ENCODE measurements around the gene B9D2. TPM values are rescaled to one million over a fixed set of nuclear protein-coding genes. Genes with fewer than 3 reads are reported as not detected.
"Not testable (repeated sequence)": the region's sequence is repeated elsewhere in the genome, so short reads cannot be mapped to it uniquely, and the experiment has no call there.

Gene B9D2
- total RNA-seq, 1 experiment from 2014 or later, result 7.6 TPM

GRCh38 chr19:41398050-41398418, 34.1 kb upstream of the B9D2 start:
- H4K20me1 ChIP-seq (ENCODE audit: insufficient read depth, low read depth, low read length), result 0 out of 2 replicates have a peak, but pooled peaks cover 8% of the 10 kb centered on the region
- peaks cover 28% of the 10 kb centered on the region for H3K4me1 ChIP-seq (ENCODE audit: low read length)
- no peaks in the 10 kb centered on the region for H3K9me3 ChIP-seq (ENCODE audit: low read length)
- peaks cover 78% of the 10 kb centered on the region for H3K79me2 ChIP-seq (ENCODE audit: low read length)
- H3K27me3 ChIP-seq (ENCODE audit: low read length), result no peaks in the 10 kb centered on the region
- H3K4me3 ChIP-seq (ENCODE audit: low read length), result peak overlapping the region; percentile 99
- H3K9ac ChIP-seq (ENCODE audit: low read length), result peak overlapping the region; percentile 97
- peak overlapping the region; percentile 87 for H3K4me2 ChIP-seq (ENCODE audit: low read depth, low read length, poor library complexity, severe bottlenecking)
- peak overlapping the region; percentile 68 for H2AFZ ChIP-seq (ENCODE audit: low read length)
- H3K27ac ChIP-seq (ENCODE audit: low read length), result peak overlapping the region; percentile 87; the same call in 1 of the 2 replicates
- H3K9me2 ChIP-seq (replicated peaks; ENCODE audit: insufficient read depth, low read length), result no peaks in the 10 kb centered on the region
- DNase-seq, result peak; percentile 63
- no peaks in the 10 kb centered on the region for H3K36me3 ChIP-seq (ENCODE audit: insufficient read depth, low read length)

- H3K9me3 ChIP-seq (ENCODE audit: low read length), result no peaks in the 10 kb centered on the region
- peak within 1 kb of the TSS; percentile 68 for H2AFZ ChIP-seq (ENCODE audit: low read length)
- H3K27ac ChIP-seq (ENCODE audit: low read length), result peak within 1 kb of the TSS; percentile 87
- no peaks in the 10 kb centered on the region for H3K27me3 ChIP-seq (ENCODE audit: low read length)
- no peaks in the 10 kb centered on the region for H3K9me2 ChIP-seq (replicated peaks; ENCODE audit: insufficient read depth, low read length)
- H3K9ac ChIP-seq (ENCODE audit: low read length), result peak within 1 kb of the TSS; percentile 97
- H3K4me2 ChIP-seq (ENCODE audit: low read depth, low read length, poor library complexity, severe bottlenecking), result peak within 1 kb of the TSS; percentile 87
- H3K4me3 ChIP-seq (ENCODE audit: low read length), result peak within 1 kb of the TSS; percentile 99
- 0 out of 2 replicates have a peak, but pooled peaks cover 8% of the 10 kb centered on the region for H4K20me1 ChIP-seq (ENCODE audit: insufficient read depth, low read depth, low read length)
- DNase-seq, result peak; percentile 100
- H3K79me2 ChIP-seq (ENCODE audit: low read length), result peaks cover 78% of the 10 kb centered on the region
- H3K36me3 ChIP-seq (ENCODE audit: insufficient read depth, low read length), result no peaks in the 10 kb centered on the region; the same call in 1 of the 2 replicates
- H3K4me1 ChIP-seq (ENCODE audit: low read length), result peaks cover 28% of the 10 kb centered on the region
Measured at GRCh38 chr19:41397086-41398049, 33.4 kb upstream of the B9D2 start, which contains the start of the genes BCKDHA and EXOSC5. Gene BCKDHA, plus strand, starts transcription at chr19:41397818. Its CDS starts 10 bp downstream, at chr19:41397828. Gene EXOSC5, minus strand, starts transcription at chr19:41397359. Its CDS starts 31 bp downstream, at chr19:41397328.

GRCh38 chr19:41395355-41395754, 31.4 kb upstream of the B9D2 start:
- Histone ChIP-seq H3K27me3 (ENCODE audit: low read length) (no peaks in the 10 kb centered on the region), H3K4me3 (ENCODE audit: low read length) (peak overlapping the region; percentile 99; the same call in 1 of the 2 replicates), H3K9me2 (replicated peaks; ENCODE audit: insufficient read depth, low read length) (no peaks in the 10 kb centered on the region), H3K4me1 (ENCODE audit: low read length) (peaks cover 28% of the 10 kb centered on the region), H2AFZ (ENCODE audit: low read length) (no peak overlapping the region), H3K27ac (ENCODE audit: low read length) (no peak overlapping the region), H3K36me3 (ENCODE audit: insufficient read depth, low read length) (peaks cover 5% of the 10 kb centered on the region), H3K4me2 (ENCODE audit: low read depth, low read length, poor library complexity, severe bottlenecking) (peak overlapping the region; percentile 78), H3K9ac (ENCODE audit: low read length) (peak overlapping the region; percentile 78), H4K20me1 (ENCODE audit: insufficient read depth, low read depth, low read length) (0 out of 2 replicates have a peak, but pooled peaks cover 8% of the 10 kb centered on the region), H3K79me2 (ENCODE audit: low read length) (peaks cover 65% of the 10 kb centered on the region), H3K9me3 (ENCODE audit: low read length) (no peaks in the 10 kb centered on the region)
- DNase-seq, result no peak

- Histone ChIP-seq H3K4me1 (ENCODE audit: low read length) (peaks cover 16% of the 10 kb centered on the region), H3K27ac (ENCODE audit: low read length) (no peak overlapping the region), H3K79me2 (ENCODE audit: low read length) (peaks cover 44% of the 10 kb centered on the region), H3K4me3 (ENCODE audit: low read length) (no peak overlapping the region), H2AFZ (ENCODE audit: low read length) (no peak overlapping the region), H3K27me3 (ENCODE audit: low read length) (no peaks in the 10 kb centered on the region), H4K20me1 (ENCODE audit: insufficient read depth, low read depth, low read length) (0 out of 2 replicates have a peak, but pooled peaks cover 8% of the 10 kb centered on the region), H3K36me3 (ENCODE audit: insufficient read depth, low read length) (peaks cover 14% of the 10 kb centered on the region), H3K9me2 (replicated peaks; ENCODE audit: insufficient read depth, low read length) (no peaks in the 10 kb centered on the region), H3K9me3 (ENCODE audit: low read length) (no peaks in the 10 kb centered on the region), H3K4me2 (ENCODE audit: low read depth, low read length, poor library complexity, severe bottlenecking) (no peak overlapping the region), H3K9ac (ENCODE audit: low read length) (no peak overlapping the region)
- DNase-seq, result no peak
Measured at GRCh38 chr19:41392775-41393174, 28.8 kb upstream of the B9D2 start.

GRCh38 chr19:41391618-41392017, 27.7 kb upstream of the B9D2 start:
- H4K20me1 ChIP-seq (ENCODE audit: insufficient read depth, low read depth, low read length), result 0 out of 2 replicates have a peak, but pooled peaks cover 8% of the 10 kb centered on the region
- no peak overlapping the region for H3K4me3 ChIP-seq (ENCODE audit: low read length)
- H3K9me3 ChIP-seq (ENCODE audit: low read length), result no peaks in the 10 kb centered on the region
- H3K36me3 ChIP-seq (ENCODE audit: insufficient read depth, low read length), result peaks cover 14% of the 10 kb centered on the region
- no peaks in the 10 kb centered on the region for H3K9me2 ChIP-seq (replicated peaks; ENCODE audit: insufficient read depth, low read length)
- no peaks in the 10 kb centered on the region for H3K27me3 ChIP-seq (ENCODE audit: low read length)
- DNase-seq, result no peak
- peaks cover 16% of the 10 kb centered on the region for H3K4me1 ChIP-seq (ENCODE audit: low read length)
- H2AFZ ChIP-seq (ENCODE audit: low read length), result no peak overlapping the region
- H3K4me2 ChIP-seq (ENCODE audit: low read depth, low read length, poor library complexity, severe bottlenecking), result no peak overlapping the region
- H3K79me2 ChIP-seq (ENCODE audit: low read length), result peaks cover 36% of the 10 kb centered on the region
- no peak overlapping the region for H3K27ac ChIP-seq (ENCODE audit: low read length)
- no peak overlapping the region for H3K9ac ChIP-seq (ENCODE audit: low read length)

GRCh38 chr19:41386442-41386841, 22.5 kb upstream of the B9D2 start:
- Histone ChIP-seq H3K27ac (ENCODE audit: low read length) (no peak overlapping the region), H3K79me2 (ENCODE audit: low read length) (no peaks in the 10 kb centered on the region), H3K4me1 (ENCODE audit: low read length) (no peaks in the 10 kb centered on the region), H4K20me1 (ENCODE audit: insufficient read depth, low read depth, low read length) (no peaks in the 10 kb centered on the region), H3K27me3 (ENCODE audit: low read length) (no peaks in the 10 kb centered on the region), H3K9ac (ENCODE audit: low read length) (no peak overlapping the region), H3K9me2 (replicated peaks; ENCODE audit: insufficient read depth, low read length) (no peaks in the 10 kb centered on the region), H3K9me3 (ENCODE audit: low read length) (no peaks in the 10 kb centered on the region), H2AFZ (ENCODE audit: low read length) (no peak overlapping the region), H3K36me3 (ENCODE audit: insufficient read depth, low read length) (peaks cover 9% of the 10 kb centered on the region; the same call in 1 of the 2 replicates), H3K4me3 (ENCODE audit: low read length) (no peak overlapping the region), H3K4me2 (ENCODE audit: low read depth, low read length, poor library complexity, severe bottlenecking) (no peak overlapping the region)
- no peak for DNase-seq

- H3K9me3 ChIP-seq (ENCODE audit: low read length), result no peaks in the 10 kb centered on the region
- H3K4me2 ChIP-seq (ENCODE audit: low read depth, low read length, poor library complexity, severe bottlenecking), result no peak overlapping the region
- H3K79me2 ChIP-seq (ENCODE audit: low read length), result no peaks in the 10 kb centered on the region
- H3K4me1 ChIP-seq (ENCODE audit: low read length), result no peaks in the 10 kb centered on the region
- H3K9ac ChIP-seq (ENCODE audit: low read length), result no peak overlapping the region
- H3K36me3 ChIP-seq (ENCODE audit: insufficient read depth, low read length), result 0 out of 2 replicates have a peak, but pooled peaks cover 7% of the 10 kb centered on the region
- H2AFZ ChIP-seq (ENCODE audit: low read length), result no peak overlapping the region
- H3K9me2 ChIP-seq (replicated peaks; ENCODE audit: insufficient read depth, low read length), result no peaks in the 10 kb centered on the region
- no peaks in the 10 kb centered on the region for H3K27me3 ChIP-seq (ENCODE audit: low read length)
- no peak for DNase-seq
- H4K20me1 ChIP-seq (ENCODE audit: insufficient read depth, low read depth, low read length), result no peaks in the 10 kb centered on the region
- H3K27ac ChIP-seq (ENCODE audit: low read length), result no peak overlapping the region
- H3K4me3 ChIP-seq (ENCODE audit: low read length), result no peak overlapping the region
Measured at GRCh38 chr19:41384351-41384750, 20.4 kb upstream of the B9D2 start.

GRCh38 chr19:41381536-41381935, 17.6 kb upstream of the B9D2 start:
- H2AFZ ChIP-seq (ENCODE audit: low read length); H3K9me3 ChIP-seq (ENCODE audit: low read length); H3K9me2 ChIP-seq (replicated peaks; ENCODE audit: insufficient read depth, low read length); DNase-seq; H3K36me3 ChIP-seq (ENCODE audit: insufficient read depth, low read length); H3K27ac ChIP-seq (ENCODE audit: low read length); H3K9ac ChIP-seq (ENCODE audit: low read length); H3K79me2 ChIP-seq (ENCODE audit: low read length); H3K4me2 ChIP-seq (ENCODE audit: low read depth, low read length, poor library complexity, severe bottlenecking); H4K20me1 ChIP-seq (ENCODE audit: insufficient read depth, low read depth, low read length); H3K4me1 ChIP-seq (ENCODE audit: low read length); H3K27me3 ChIP-seq (ENCODE audit: low read length); H3K4me3 ChIP-seq (ENCODE audit: low read length): not testable (repeated sequence)

Measured in Karpas-422 (cell line).